ENCODE results near the gene NKX6-1. TPM values are rescaled to one million over a fixed set of nuclear protein-coding genes. Genes with fewer than 3 reads are reported as not detected.

The NKX6-1 gene
- total RNA-seq (not detected), total RNA-seq (0 to 0.09 (median 0) reads per million in 29 experiments)
- not detected for total RNA-seq (2013)

- Mint-ChIP-seq H3K4me3 (peak within 1 kb of the TSS; percentile 73 to 81 (median 75)), H3K36me3 (peaks cover 5% of the 10 kb centered on the region), H3K9me3 (peaks cover 2 to 7% (median 7%) of the 10 kb centered on the region in 3 donors), H3K4me1 (peaks cover 17 to 26% (median 26%) of the 10 kb centered on the region in 3 donors), H3K27me3 (peaks cover 80 to 87% of the 10 kb centered on the region in 2 donors), H3K27ac (no peak within 1 kb of the TSS)
- ChIA-PET POLR2A (no interaction called here), CTCF (no interaction called here)
- Histone ChIP-seq H3K27ac (ENCODE audit: low read length) (no peak within 1 kb of the TSS), H3K36me3 (ENCODE audit: control insufficient read depth in 2 of 2, extremely low read depth in 1 of 2, insufficient read depth in 1 of 2, low read length in 1 of 2) (no peaks in the 10 kb centered on the region), H3K4me3 (ENCODE audit: control insufficient read depth in 1 of 2, extremely low read depth in 1 of 2, low read length in 1 of 2) (peak within 1 kb of the TSS; percentile 27 to 81), H3K9me3 (no peaks in the 10 kb centered on the region), H3K4me1 (ENCODE audit: control insufficient read depth in 1 of 2, extremely low read depth in 1 of 2, insufficient read depth in 2 of 2, low read length in 2 of 2) (peaks cover 0 to 31% of the 10 kb centered on the region in 2 experiments), H3K27me3 (replicated peaks in 1 of 2; ENCODE audit: control insufficient read depth in 2 of 2, extremely low read depth in 1 of 2, insufficient read depth in 2 of 2, low read length in 1 of 2) (peaks cover 38 to 81% of the 10 kb centered on the region in 2 experiments)
- WGBS (ENCODE audit: insufficient coverage), result 4% methylated on average over 32 of the region's 47 CpGs
- ATAC-seq (replicated peaks in 1 of 4) (peak in 1 of 4 experiments; percentile 36), DNase-seq (no peak)
Measured at GRCh38 chr4:84498935-84499623, at the start of gene NKX6-1. Gene NKX6-1 (minus strand): TSS chr4:84499292. CDS start chr4:84498228, 1,064 bp downstream.

GRCh38 chr4:84547211-84547610, 48.1 kb upstream of the NKX6-1 start:
- CTCF ChIA-PET, result no interaction called here
- POLR2A ChIA-PET, result no interaction called here
- Mint-ChIP-seq H3K4me1 (no peaks in the 10 kb centered on the region), H3K27me3 (peaks cover 10 to 16% of the 10 kb centered on the region in 2 donors), H3K9me3 (no peaks in the 10 kb centered on the region), H3K36me3 (no peaks in the 10 kb centered on the region), H3K4me3 (no peak overlapping the region), H3K27ac (no peak overlapping the region)
- Histone ChIP-seq H3K4me1 (ENCODE audit: control insufficient read depth in 1 of 2, extremely low read depth in 1 of 2, insufficient read depth in 2 of 2, low read length in 2 of 2) (no peaks in the 10 kb centered on the region), H3K27me3 (replicated peaks in 1 of 2; ENCODE audit: control insufficient read depth in 2 of 2, extremely low read depth in 1 of 2, insufficient read depth in 2 of 2, low read length in 1 of 2) (peaks cover 3 to 15% of the 10 kb centered on the region in 2 experiments), H3K36me3 (ENCODE audit: control insufficient read depth in 2 of 2, extremely low read depth in 1 of 2, insufficient read depth in 1 of 2, low read length in 1 of 2) (no peaks in the 10 kb centered on the region), H3K4me3 (ENCODE audit: control insufficient read depth in 1 of 2, extremely low read depth in 1 of 2, low read length in 1 of 2) (no peak overlapping the region), H3K9me3 (no peaks in the 10 kb centered on the region), H3K27ac (ENCODE audit: low read length) (no peak overlapping the region)
- ATAC-seq (replicated peaks in 1 of 4) (no peak), DNase-seq (no peak)
- no CpG with 5 or more reads among the region's 3 CpGs for WGBS (ENCODE audit: insufficient coverage)

- Histone ChIP-seq H3K9me3 (no peaks in the 10 kb centered on the region), H3K27me3 (replicated peaks in 1 of 2; ENCODE audit: control insufficient read depth in 2 of 2, extremely low read depth in 1 of 2, insufficient read depth in 2 of 2, low read length in 1 of 2) (peaks cover 3 to 10% of the 10 kb centered on the region in 2 experiments), H3K27ac (ENCODE audit: low read length) (no peak overlapping the region), H3K4me3 (ENCODE audit: control insufficient read depth in 1 of 2, extremely low read depth in 1 of 2, low read length in 1 of 2) (no peak overlapping the region), H3K36me3 (ENCODE audit: control insufficient read depth in 2 of 2, extremely low read depth in 1 of 2, insufficient read depth in 1 of 2, low read length in 1 of 2) (no peaks in the 10 kb centered on the region), H3K4me1 (ENCODE audit: control insufficient read depth in 1 of 2, extremely low read depth in 1 of 2, insufficient read depth in 2 of 2, low read length in 2 of 2) (no peaks in the 10 kb centered on the region)
- ATAC-seq (replicated peaks in 1 of 4) (no peak), DNase-seq (no peak)
- Mint-ChIP-seq H3K27ac (no peak overlapping the region), H3K4me3 (no peak overlapping the region), H3K4me1 (no peaks in the 10 kb centered on the region), H3K36me3 (no peaks in the 10 kb centered on the region), H3K9me3 (no peaks in the 10 kb centered on the region), H3K27me3 (peaks cover 13 to 14% of the 10 kb centered on the region in 2 donors)
- POLR2A ChIA-PET, result no interaction called here
- CTCF ChIA-PET, result no interaction called here
- 80% methylated on average over 1 of the region's 5 CpGs for WGBS (ENCODE audit: insufficient coverage)
Measured at GRCh38 chr4:84545093-84545492, 46.0 kb upstream of the NKX6-1 start.

GRCh38 chr4:84535901-84536300, 36.8 kb upstream of the NKX6-1 start:
- no peak for ATAC-seq (replicated peaks in 1 of 4)
- Histone ChIP-seq H3K36me3 (ENCODE audit: control insufficient read depth in 2 of 2, extremely low read depth in 1 of 2, insufficient read depth in 1 of 2, low read length in 1 of 2) (no peaks in the 10 kb centered on the region), H3K4me1 (ENCODE audit: control insufficient read depth in 1 of 2, extremely low read depth in 1 of 2, insufficient read depth in 2 of 2, low read length in 2 of 2) (no peaks in the 10 kb centered on the region), H3K9me3 (no peaks in the 10 kb centered on the region), H3K27me3 (replicated peaks in 1 of 2; ENCODE audit: control insufficient read depth in 2 of 2, extremely low read depth in 1 of 2, insufficient read depth in 2 of 2, low read length in 1 of 2) (no peaks in the 10 kb centered on the region), H3K27ac (ENCODE audit: low read length) (no peak overlapping the region), H3K4me3 (ENCODE audit: control insufficient read depth in 1 of 2, extremely low read depth in 1 of 2, low read length in 1 of 2) (no peak overlapping the region)
- ChIA-PET CTCF (no interaction called here), POLR2A (no interaction called here)
- peaks cover 10 to 17% of the 10 kb centered on the region in 2 donors for H3K27me3 Mint-ChIP-seq
- no peak for DNase-seq
- H3K27ac Mint-ChIP-seq, result no peak overlapping the region
- H3K4me3 Mint-ChIP-seq, result no peak overlapping the region
- H3K4me1 Mint-ChIP-seq, result no peaks in the 10 kb centered on the region
- WGBS (ENCODE audit: insufficient coverage), result no CpG with 5 or more reads among the region's 2 CpGs
- no peaks in the 10 kb centered on the region for H3K36me3 Mint-ChIP-seq
- no peaks in the 10 kb centered on the region for H3K9me3 Mint-ChIP-seq

- Histone ChIP-seq H3K27ac (ENCODE audit: low read length) (no peak overlapping the region), H3K27me3 (replicated peaks in 1 of 2; ENCODE audit: control insufficient read depth in 2 of 2, extremely low read depth in 1 of 2, insufficient read depth in 2 of 2, low read length in 1 of 2) (no peaks in the 10 kb centered on the region), H3K36me3 (ENCODE audit: control insufficient read depth in 2 of 2, extremely low read depth in 1 of 2, insufficient read depth in 1 of 2, low read length in 1 of 2) (no peaks in the 10 kb centered on the region), H3K4me1 (ENCODE audit: control insufficient read depth in 1 of 2, extremely low read depth in 1 of 2, insufficient read depth in 2 of 2, low read length in 2 of 2) (no peaks in the 10 kb centered on the region), H3K9me3 (no peaks in the 10 kb centered on the region), H3K4me3 (ENCODE audit: control insufficient read depth in 1 of 2, extremely low read depth in 1 of 2, low read length in 1 of 2) (no peak overlapping the region)
- peaks cover 13 to 26% of the 10 kb centered on the region in 2 donors for H3K27me3 Mint-ChIP-seq
- no peak for ATAC-seq (replicated peaks in 1 of 4)
- no peak for DNase-seq
- H3K4me3 Mint-ChIP-seq, result no peak overlapping the region
- no peaks in the 10 kb centered on the region for H3K36me3 Mint-ChIP-seq
- H3K4me1 Mint-ChIP-seq, result no peaks in the 10 kb centered on the region
- ChIA-PET CTCF (interaction anchor here in 1 of 2 donors (0.6 kb wide), 1 partner anchor 888 kb away, joined by 4 read pairs; no protein-coding TSS in a partner anchor), POLR2A (no interaction called here)
- WGBS (ENCODE audit: insufficient coverage), result 100% methylated on average over 1 of the region's 2 CpGs
- H3K9me3 Mint-ChIP-seq, result no peaks in the 10 kb centered on the region
- H3K27ac Mint-ChIP-seq, result no peak overlapping the region
Measured at GRCh38 chr4:84531689-84532088, 32.6 kb upstream of the NKX6-1 start.

GRCh38 chr4:84530871-84531270, 31.8 kb upstream of the NKX6-1 start:
- H3K4me3 ChIP-seq (ENCODE audit: control insufficient read depth in 1 of 2, extremely low read depth in 1 of 2, low read length in 1 of 2), result no peak overlapping the region
- Mint-ChIP-seq H3K27ac (no peak overlapping the region), H3K4me1 (no peaks in the 10 kb centered on the region), H3K27me3 (peaks cover 13 to 30% of the 10 kb centered on the region in 2 donors), H3K4me3 (no peak overlapping the region), H3K9me3 (no peaks in the 10 kb centered on the region), H3K36me3 (no peaks in the 10 kb centered on the region)
- DNase-seq (no peak), ATAC-seq (replicated peaks in 1 of 4) (no peak)
- no peaks in the 10 kb centered on the region for H3K36me3 ChIP-seq (ENCODE audit: control insufficient read depth in 2 of 2, extremely low read depth in 1 of 2, insufficient read depth in 1 of 2, low read length in 1 of 2)
- no peaks in the 10 kb centered on the region for H3K9me3 ChIP-seq
- no peak overlapping the region for H3K27ac ChIP-seq (ENCODE audit: low read length)
- ChIA-PET CTCF (interaction anchor here in 1 of 2 donors (0.6 to 1.0 kb wide), 3 partner anchors 9 to 892 kb away, joined by 3 to 4 read pairs (median 3); no protein-coding TSS in a partner anchor), POLR2A (no interaction called here)
- WGBS (ENCODE audit: insufficient coverage), result no CpG with 5 or more reads among the region's 1 CpG
- no peaks in the 10 kb centered on the region for H3K4me1 ChIP-seq (ENCODE audit: control insufficient read depth in 1 of 2, extremely low read depth in 1 of 2, insufficient read depth in 2 of 2, low read length in 2 of 2)
- no peaks in the 10 kb centered on the region for H3K27me3 ChIP-seq (replicated peaks in 1 of 2; ENCODE audit: control insufficient read depth in 2 of 2, extremely low read depth in 1 of 2, insufficient read depth in 2 of 2, low read length in 1 of 2)
